HG03575 (cell line): ENCODE results near the gene C18orf63.
"Not testable (repeated sequence)": the region's sequence is repeated elsewhere in the genome, so short reads cannot be mapped to it uniquely, and the experiment has no call there.

ENCODE experiments used
- ATAC-seq: cut with Tn5 transposase; IDR thresholded peaks from one replicate; pipeline ENCODE4 v1.9.1; 2021; ENCODE audit not compliant: unreplicated experiment, insufficient number of reproducible peaks, low FRiP score; ENCODE audit errors: extremely low read depth

C18orf63 gene

DNA sequence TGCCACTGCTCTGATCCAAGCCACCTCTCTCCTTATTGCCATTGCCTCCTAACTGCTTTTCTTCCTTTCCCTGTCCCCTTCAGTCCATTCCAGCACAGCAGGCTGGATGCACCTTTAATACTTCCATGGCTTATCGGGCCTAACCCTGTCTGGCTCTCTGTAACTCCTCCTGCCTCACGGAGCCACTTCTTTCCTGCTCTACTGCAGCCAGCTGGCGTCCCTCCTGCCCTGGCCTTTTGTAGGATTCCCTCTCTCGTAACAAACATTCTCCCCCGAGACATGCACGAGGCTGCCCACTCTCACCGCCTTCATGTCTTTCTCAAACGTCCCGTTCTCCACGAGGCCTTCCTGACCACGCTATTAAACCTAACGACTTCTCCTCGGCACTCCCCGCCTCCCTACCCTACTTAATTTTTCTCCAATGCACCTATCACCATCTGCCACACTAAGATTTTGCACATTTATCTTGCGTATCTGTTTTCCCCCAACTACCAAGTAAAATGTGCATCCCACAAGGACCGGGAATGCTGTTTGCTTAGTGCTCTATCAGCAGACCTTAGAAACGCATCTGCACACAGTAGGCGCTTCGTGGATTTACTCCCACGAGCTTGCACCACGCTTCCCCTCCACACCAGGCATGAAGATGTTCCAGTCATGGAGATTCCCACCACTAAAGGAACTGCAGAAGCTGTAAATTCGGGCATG is 728 bp upstream of the C18orf63 start:
- ATAC-seq: no peak

DNA sequence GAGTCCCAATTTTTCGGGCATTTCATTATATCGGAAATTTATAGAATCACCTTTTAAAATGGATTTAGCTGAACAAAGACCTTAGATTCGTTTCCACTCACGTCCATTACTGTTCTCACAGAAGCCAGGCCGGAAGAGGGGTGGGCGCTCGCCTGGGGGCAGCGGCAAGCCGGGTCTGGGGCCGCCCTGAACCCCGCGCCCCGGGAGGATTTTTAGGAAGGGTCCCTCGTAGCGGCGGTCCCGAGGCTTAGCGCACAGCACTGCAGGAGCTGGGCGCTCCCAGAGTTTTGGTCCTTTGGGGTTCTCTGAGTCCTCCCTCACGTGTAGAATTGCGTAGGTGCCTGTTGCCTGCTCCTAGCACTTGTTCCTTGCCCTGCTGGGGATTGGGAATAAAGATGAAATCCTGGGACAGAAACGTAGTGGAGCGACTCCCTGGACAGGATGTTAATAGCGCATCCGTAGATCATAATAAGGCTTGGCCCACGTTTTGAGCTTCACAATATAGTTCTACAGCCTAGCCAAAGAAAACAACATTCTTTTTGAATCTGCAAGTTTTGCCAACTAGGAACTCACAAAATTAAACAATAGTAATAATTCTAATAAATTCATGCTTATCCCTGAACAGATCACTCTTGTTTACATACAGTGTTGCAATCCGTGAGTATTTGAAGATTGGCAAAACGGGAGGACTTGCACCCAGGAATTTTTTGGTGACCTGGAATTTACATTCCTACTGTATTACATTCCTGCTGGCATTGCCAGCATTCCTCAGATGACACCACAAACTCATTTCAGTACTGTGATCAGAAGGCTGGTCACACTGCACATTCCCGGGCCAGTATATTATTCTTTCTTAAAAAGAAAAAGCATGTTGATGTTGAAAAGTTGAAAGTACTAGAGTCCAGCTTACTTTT is 875 bp downstream of the C18orf63 start:
- no peak for ATAC-seq

GRCh38 chr18:74326231-74326630 is 10.6 kb downstream of the C18orf63 start:
- no peak for ATAC-seq

DNA sequence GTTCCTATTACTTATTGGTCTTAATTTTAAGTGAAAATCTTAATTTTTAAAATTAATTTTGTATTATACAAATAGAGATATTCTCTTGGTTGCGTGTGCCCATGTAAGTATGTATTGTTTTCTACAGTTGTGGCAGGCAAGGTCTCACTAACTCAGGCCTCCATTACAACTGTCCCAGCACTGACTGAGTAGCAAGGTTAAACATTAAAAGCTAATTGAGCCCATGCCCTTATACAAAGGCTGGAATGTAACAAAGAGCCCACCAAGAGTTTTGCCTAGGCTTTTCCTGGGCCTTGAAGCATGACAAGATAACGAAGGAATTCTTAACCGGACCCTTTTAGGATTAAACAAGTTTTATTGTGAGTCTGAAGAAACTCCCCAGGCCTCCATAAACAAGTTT is 11.2 kb downstream of the C18orf63 start:
- ATAC-seq: not testable (repeated sequence)

GRCh38 chr18:74328206-74328605 is 12.6 kb downstream of the C18orf63 start:
- ATAC-seq: no peak

- no peak for ATAC-seq
Measured at GRCh38 chr18:74329688-74330205, 14.1 kb downstream of the C18orf63 start.

DNA sequence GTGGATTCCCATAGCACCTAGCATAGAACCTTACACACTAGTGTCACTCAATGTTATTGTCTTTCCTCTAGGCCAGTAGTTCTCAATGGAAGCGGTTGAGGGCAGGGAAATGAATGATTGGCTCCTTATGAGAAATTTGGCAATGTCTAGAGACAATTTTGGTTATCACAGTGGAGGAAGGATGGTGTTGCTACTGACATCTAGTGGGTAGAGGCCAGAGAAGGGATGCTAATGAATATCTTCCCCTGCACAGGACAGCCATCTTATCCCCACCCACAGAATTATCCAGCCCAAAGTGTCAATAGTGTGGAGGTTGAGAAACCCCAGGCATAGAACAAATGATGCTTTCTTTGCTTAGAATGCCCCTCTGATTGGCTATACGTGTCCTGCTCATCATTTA is 15.8 kb downstream of the C18orf63 start:
- ATAC-seq: no peak

DNA sequence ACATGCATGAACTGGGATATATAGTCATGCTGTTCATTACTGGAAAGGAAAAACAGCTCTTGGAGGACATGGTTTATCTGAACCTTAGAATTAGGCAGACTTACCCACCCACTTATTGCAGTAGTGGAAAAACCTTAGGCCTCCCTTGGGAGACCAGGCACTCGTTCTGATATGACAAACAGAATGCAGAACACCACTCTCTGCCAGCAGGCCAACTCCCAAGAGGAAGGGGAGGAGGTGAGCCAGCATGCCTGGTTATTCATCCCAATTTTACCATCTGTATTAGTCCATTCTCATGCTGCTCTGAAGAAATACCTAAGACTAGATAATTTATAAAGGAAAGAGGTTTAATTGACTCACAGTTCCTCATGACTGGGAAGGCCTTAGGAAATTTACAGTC is 17.5 kb downstream of the C18orf63 start:
- no peak for ATAC-seq

- no peak for ATAC-seq
Measured at GRCh38 chr18:74334242-74334893, 18.7 kb downstream of the C18orf63 start.

DNA sequence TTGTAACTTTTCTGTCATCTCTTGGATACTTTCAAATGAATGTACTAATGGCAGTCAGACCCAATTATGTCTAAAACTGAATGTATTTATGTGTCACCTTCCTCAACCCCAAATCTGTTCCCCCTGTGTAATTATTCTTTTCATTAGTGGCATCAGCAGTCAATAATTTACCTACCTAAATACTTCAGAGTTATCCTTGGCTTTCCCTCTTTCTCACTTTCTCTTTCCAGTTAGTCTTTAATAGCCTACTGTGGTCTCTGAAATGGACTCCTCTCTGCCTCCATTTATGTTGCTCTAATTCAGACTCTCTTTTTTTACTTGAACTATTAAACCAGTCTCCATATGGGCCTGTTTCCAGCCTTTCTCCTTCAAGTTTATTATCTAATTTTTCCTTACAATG is 21.0 kb downstream of the C18orf63 start:
- ATAC-seq: no peak

- ATAC-seq: no peak
Measured at GRCh38 chr18:74337155-74337911, 21.7 kb downstream of the C18orf63 start.

DNA sequence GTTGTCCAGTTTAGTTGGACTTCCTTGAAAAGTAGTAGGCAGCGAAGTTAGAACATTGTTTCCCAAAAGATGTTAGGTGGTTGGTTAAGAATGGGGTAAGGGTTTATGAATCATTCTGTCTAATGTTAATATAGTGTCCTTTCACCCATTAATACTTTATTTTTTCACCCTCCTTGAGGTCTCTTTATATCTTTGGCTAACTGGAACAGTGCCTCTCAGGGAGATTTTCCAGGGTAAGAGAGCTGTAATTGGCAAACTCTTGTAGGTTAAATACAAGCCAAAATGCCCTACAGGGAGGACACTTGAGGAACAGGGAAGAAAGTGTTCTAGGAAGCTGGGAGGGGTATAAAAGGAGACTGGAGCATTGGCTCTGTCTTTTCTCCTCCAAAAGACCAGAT is 22.3 kb downstream of the C18orf63 start:
- ATAC-seq: no peak

- no peak for ATAC-seq
Measured at GRCh38 chr18:74342416-74343043, 26.9 kb downstream of the C18orf63 start.

- ATAC-seq: no peak
Measured at GRCh38 chr18:74346206-74346605, 30.6 kb downstream of the C18orf63 start.

- ATAC-seq: no peak
Measured at GRCh38 chr18:74348581-74348980, 32.9 kb downstream of the C18orf63 start.

GRCh38 chr18:74351354-74351753 is 35.7 kb downstream of the C18orf63 start:
- ATAC-seq: no peak

DNA sequence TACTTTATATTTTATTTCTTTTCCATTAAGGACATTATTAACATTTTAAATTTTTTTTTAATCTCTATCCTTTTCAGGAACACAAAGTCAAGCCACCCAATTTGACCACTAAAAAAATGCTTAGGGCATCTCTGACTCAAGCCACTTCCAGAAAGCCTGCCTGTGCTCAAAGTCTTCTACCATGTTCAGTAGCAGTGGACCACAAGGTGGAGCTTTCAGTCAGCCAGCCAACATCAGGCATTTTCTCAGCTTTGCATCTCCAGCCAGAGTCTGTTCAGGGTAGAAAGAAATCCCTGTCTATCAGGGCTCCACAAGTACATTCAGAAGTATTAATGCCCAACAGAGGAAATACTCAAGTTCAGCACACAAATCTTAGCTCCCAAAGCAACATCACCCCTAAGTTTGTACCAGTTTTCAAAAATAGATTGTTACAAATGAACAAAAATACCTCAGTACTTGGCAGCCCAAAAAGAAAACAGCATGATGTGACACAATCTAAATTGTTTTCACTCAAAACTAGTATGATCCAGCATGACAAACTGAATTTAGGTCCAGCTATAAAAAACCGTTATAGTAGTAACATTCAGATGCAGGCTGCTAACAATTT is 37.6 kb downstream of the C18orf63 start:
- ATAC-seq: peak; percentile 56

GRCh38 chr18:74356959-74357358 is 41.3 kb downstream of the C18orf63 start:
- ATAC-seq: no peak
